GM12892 (cell line): ENCODE results near the gene THAP12.

Experiments used
- POLR2A ChIP-seq: IDR thresholded peaks from 2 replicates; pipeline ENCODE4 v1.6.1; 2011; ENCODE audit warnings: low read depth, low read length, control low read depth
- POLR2AphosphoS5 ChIP-seq: IDR thresholded peaks from 2 replicates; pipeline ENCODE4 v1.6.1; 2011; ENCODE audit warnings: low read depth, low read length, control low read depth

- TF ChIP-seq POLR2A (no peak), POLR2AphosphoS5 (no peak)
These were observed 39.0 kb upstream of the THAP12 start for GRCh38 chr11:76419896-76420295.
